ENCODE results near the gene TSPAN2. TPM values are rescaled to one million over a fixed set of nuclear protein-coding genes. Genes with fewer than 3 reads are reported as not detected.
"Not testable (repeated sequence)": the region's sequence is repeated elsewhere in the genome, so short reads cannot be mapped to it uniquely, and the experiment has no call there.

The TSPAN2 gene
- total RNA-seq, 1 experiment from 2014 or later: 1.3 TPM

DNA sequence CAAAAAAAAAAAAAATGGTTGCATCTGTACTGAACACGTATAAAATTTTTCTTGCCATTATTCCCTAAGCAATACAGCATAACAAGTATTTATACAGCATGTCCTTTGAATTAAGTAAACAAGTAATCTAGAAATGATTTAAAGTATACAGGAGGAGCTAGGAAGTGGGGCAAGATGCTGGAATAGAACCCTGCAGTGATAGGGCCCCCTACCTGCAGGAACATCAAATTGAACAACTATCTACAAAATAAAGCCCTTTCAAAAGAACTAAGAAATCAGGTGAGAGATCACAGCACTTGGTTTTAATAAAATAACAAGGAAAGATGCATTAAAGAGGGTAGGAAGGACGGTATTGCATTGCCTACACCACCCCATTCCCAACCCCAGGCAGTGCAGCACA, 48.8 kb downstream of the TSPAN2 start:
- no peak for DNase-seq (ENCODE audit: low spot score)

DNA sequence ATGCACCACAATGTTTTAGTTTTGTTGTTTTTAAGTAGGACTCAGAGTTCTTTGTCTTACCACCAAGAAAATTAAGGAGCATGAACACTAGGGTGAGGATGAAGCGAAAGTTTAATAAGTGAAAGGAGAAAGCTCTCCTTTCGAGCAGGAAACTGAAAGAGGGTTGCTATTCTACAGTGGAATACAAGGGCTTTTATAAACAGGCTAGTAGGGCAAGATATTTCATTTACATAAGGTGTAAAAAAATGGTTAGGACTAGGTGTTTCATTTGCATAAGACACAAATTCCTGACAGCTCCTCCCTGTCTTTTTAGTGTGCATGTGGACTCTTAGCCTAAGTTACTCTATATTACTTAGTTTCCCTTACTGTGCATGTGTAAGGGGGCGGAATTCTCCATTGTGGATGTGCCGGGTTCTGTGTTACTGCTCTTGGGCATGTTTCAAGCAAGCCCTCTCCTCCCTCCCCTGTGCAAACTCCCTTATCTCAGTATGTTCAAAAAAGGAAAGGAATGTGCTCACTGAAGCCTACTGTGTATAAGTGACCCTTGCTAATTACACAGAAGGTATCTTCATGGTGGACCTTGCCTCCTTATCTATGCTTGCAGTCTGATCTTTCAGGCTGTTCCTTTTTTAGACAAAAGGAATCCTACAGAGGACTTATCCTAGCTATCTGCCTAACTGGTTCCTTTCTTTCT, 52.3 kb downstream of the TSPAN2 start:
- no peak for DNase-seq (ENCODE audit: low spot score)

DNA sequence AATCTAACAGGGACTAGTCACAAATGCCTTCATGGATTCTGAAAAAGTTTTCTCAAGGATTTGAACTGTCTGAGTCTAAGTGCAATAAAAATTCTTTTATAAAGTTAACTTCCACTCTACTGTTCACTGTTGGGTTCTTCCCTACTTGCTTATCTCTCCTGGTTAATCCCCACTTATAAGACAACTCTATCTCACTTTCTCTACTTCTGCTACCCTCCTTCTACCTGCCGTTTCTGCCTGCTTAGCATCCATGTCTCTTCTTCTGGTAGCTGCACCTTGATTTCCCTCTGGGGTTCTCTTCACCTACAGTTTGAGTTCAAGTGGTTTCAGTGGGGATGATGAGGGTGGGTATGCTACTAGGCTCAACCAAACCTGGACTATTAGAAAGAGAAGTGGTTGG, 53.7 kb downstream of the TSPAN2 start:
- no peak for DNase-seq (ENCODE audit: low spot score)

DNA sequence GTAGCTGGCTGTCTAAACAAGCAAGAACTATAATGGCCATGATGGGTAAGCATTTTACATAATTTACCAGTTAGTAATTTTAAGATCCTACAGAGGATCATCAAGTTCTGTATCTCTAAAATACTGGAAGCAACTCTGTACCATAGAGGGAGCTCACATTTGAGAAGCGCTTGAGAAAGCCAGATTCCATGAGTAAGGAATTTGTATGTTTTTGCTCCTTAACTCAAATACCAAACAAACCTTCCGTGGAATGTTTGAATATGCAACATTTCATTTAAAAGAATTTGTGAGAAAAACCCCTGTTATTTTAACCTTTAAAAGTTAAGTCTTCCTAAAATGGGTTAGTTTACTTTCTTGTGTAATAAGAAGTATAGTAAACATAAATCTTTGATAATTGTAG, 57.7 kb downstream of the TSPAN2 start:
- DNase-seq (ENCODE audit: low spot score): no peak

DNA sequence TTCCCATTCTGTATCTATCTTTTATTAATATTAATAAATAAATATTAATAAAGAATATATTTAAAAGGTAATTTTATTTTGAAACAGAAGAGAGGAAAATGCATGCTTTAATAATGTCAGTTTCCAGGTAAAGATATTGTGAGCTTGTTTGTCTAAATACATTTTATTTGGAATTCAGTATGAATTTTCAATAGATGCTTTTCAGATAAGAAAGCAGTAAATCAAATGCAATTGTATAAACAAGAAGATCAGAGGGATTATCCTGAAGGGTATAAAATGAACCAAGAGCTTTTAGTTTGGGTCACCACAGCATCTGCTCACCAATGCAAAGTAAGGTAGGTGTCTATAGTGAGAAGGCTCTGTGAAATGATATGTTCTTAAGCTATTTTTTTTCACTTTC, 59.8 kb downstream of the TSPAN2 start, which contains the start of gene TSHB:
TSS of gene TSHB (plus strand) at position 301 of the 400 bp plus-strand sequence. CDS start 3,537 bp downstream, outside the sequence.
- no peak for DNase-seq (ENCODE audit: low spot score)

DNA sequence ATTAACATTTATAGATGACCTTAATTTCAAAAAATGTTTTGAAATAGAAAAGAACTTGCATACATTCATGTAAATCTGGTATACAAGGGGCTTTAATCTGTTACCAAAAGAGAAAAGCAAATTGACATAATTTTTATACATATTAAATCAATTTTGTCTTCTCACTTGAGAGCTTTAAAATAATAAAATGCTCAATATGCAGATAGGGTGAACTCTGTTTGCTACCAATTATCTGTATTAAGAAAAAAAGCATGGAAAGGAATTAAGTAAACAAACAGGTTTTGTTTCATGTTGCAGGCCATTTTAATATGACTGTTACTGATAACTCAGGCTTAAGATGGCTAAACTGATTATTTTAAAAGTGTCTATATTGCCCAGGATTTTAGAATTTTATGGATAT, 65.7 kb downstream of the TSPAN2 start:
- no peak for DNase-seq (ENCODE audit: low spot score)

DNA sequence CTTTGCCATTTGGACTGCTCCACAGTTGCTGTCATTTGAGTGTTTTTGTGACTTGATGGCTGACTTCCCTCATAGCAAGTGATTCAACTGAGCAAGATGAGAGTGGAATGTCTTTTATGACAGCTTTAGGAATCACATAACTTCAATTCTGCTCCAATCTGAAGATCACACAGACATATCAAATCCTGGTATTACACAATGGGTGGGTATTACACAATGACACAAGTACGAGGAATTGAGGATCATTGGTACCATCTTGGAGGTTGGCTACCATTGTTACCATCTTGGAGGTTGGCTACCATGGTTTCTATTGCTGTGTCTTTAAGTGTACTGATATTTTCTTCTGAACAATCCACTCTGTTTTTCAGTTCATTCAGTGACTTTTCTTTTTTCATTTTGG, 68.2 kb downstream of the TSPAN2 start:
- DNase-seq (ENCODE audit: low spot score): no peak

DNA sequence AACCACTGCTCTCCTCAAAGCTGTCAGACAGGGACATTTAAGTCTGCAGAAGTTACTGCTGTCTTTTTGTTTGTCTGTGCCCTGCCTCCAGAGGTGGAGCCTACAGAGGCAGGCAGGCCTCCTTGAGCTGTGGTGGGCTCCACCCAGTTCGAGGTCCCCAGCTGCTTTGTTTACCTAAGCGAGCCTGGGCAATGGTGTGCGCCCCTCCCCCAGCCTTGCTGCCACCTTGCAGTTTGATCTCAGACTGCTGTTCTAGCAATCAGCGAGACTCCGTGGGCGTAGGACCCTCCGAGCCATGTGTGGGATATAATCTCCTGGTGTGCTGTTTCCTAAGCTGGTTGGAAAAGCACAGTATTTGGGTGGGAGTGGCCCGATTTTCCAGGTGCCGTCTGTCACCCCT, 69.8 kb downstream of the TSPAN2 start:
- DNase-seq (ENCODE audit: low spot score): not testable (repeated sequence)

DNA sequence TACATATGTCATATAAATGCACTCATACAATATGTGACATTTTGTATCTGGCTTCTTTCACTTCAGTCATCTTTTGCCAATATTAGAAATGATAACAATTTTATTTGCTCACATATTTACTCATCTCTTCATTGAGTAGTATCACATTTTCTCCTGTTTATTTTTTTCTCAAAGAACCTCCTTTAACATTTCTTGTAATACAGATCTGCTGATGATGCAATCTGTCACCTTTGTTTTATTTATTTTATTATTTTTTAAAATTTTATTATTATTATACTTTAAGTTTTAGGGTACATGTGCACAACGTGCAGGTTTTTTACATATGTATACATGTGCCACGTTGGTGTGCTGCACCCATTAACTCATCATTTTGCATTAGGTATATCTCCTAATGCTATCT, 75.5 kb downstream of the TSPAN2 start:
- no peak for DNase-seq (ENCODE audit: low spot score)

DNA sequence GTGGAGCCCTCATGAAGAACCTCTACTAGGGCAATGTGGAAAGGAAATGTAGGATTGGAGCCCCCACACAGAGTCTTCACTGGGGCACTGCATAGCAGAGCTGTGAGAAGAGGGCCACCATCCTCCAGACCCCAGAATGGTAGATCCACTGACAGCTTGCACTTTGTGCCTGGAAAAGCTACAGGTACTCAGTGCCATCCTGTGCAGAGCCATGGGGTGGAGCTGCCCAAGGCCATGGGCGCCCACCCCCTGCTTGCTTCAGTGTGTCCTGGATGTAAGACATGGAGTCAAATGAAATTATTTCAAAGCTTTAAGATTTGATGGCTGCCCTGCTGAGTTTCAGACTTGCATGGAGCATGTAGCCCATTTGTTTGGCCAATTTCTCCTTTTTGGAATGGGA, 76.9 kb downstream of the TSPAN2 start:
- no peak for DNase-seq (ENCODE audit: low spot score)

DNA sequence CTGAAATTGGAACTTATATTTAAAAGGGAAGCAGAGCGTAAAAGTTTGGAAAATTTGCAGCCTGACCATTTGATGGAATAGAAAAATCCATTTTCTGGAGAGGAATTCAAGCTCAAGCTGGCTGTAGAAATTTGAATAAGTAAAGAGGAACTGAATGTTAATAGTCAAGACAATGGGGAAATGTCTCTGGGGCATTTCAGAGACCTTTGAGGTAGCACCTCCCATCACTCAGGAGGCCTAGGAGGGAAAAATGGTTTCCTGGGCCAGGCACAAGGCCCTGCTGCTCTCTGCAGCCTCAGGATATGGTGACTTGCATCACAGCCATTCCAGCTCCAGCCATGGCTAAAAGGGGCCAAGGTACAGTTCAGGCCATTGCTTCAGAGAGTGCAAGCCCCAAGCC, 77.3 kb downstream of the TSPAN2 start:
- DNase-seq (ENCODE audit: low spot score): no peak

DNA sequence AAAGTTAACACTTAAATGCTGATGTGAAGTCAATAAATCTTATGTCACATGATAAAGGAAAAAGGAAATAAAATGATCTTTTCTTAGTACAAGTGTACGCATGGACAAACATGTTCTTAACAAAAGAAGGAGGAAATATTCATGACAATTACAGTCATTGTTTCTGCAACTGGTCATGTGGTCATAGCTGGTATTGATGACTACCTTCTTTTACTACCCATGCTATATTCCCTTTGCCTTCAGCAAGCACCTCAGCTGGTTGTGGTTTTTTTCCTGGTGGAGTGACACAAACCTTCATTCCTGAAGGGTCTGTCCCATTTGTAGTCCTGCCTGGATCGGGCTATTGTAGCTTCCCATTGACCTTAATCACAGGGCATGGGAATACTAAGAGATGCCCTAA, 83.1 kb downstream of the TSPAN2 start:
- no peak for DNase-seq (ENCODE audit: low spot score)

Other genes with a start within 250 kb of the TSPAN2 start
- gene SYCP1, start 234.6 kb downstream of the TSPAN2 start, total RNA-seq (2014; rRNA removed; shearing (Covaris generic)): not detected in 2 replicates
- not detected in 2 replicates for gene TSHB, start 59.7 kb downstream of the TSPAN2 start, total RNA-seq (2014; rRNA removed; shearing (Covaris generic))
- gene NGF, start 248.7 kb upstream of the TSPAN2 start, total RNA-seq (2014; rRNA removed; shearing (Covaris generic)): not detected in 2 replicates